Prostate gland (tissue), 2 donors: ENCODE data around the gene TAAR2.

ENCODE experiments used
- POLR2AphosphoS5 ChIP-seq: sonication (generic); formaldehyde crosslinking; IDR thresholded peaks from one replicate; pipeline ENCODE4 v1.6.1; 2017; ENCODE audit warnings: antibody characterized with exemption
- TF ChIP-seq, protein P1 (sequence below), 4 experiments: fragments of 200-600 bp in 2 of 4; fragments of 450-650 bp in 2 of 4; sonication (generic) in 2 of 4; IDR thresholded peaks; 1 replicate in 3 of 4; 2 replicates in 1 of 4; pipeline ENCODE4 v1.5.1; 2016 to 2019; ENCODE audit warnings: antibody characterized with exemption in 4 of 4, mild to moderate bottlenecking in 2 of 4, moderate library complexity in 2 of 4

DNA sequence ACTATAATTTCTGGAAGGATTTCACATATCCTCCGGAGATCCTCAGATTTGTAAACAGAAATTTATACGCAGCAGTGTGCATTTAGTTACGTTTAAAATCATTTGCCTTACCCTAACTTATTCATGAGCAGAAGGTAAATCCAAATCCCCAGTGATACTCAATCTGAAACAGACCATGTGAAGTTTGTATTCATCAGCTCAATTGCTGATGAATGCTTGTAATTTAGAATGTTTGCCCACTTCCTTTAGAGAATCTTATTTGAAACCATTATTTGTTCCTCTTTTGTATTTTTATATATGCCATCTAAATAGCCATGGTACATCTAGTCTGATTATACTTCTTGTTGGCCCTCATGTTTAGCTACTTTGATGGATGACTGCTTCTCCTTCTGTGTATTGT, 19.5 kb upstream of the TAAR2 start:
- no peak for TF ChIP-seq POLR2AphosphoS5
- TF ChIP-seq, protein P1, sequence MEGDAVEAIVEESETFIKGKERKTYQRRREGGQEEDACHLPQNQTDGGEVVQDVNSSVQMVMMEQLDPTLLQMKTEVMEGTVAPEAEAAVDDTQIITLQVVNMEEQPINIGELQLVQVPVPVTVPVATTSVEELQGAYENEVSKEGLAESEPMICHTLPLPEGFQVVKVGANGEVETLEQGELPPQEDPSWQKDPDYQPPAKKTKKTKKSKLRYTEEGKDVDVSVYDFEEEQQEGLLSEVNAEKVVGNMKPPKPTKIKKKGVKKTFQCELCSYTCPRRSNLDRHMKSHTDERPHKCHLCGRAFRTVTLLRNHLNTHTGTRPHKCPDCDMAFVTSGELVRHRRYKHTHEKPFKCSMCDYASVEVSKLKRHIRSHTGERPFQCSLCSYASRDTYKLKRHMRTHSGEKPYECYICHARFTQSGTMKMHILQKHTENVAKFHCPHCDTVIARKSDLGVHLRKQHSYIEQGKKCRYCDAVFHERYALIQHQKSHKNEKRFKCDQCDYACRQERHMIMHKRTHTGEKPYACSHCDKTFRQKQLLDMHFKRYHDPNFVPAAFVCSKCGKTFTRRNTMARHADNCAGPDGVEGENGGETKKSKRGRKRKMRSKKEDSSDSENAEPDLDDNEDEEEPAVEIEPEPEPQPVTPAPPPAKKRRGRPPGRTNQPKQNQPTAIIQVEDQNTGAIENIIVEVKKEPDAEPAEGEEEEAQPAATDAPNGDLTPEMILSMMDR (IDR thresholded peaks at IDR 0.05) = no peak
